H1 (cell line): ENCODE data around the gene SLC4A8. TPM values are rescaled to one million over a fixed set of nuclear protein-coding genes. Genes with fewer than 3 reads are reported as not detected.

Source experiments
- CTCF ChIA-PET: fragments of 300-600 bp; sonication (Branson Sonifier 250); formaldehyde crosslinking; loops from one replicate; lab custom pipeline; 2021; ENCODE audit not compliant: partially characterized antibody; lab: Charles Lee
- POLR2A ChIA-PET: fragments of 300-600 bp; sonication (Branson Sonifier 250); formaldehyde crosslinking; loops from one replicate; lab custom pipeline; 2021; ENCODE audit warnings: inconsistent platforms; ENCODE audit not compliant: partially characterized antibody; lab: Charles Lee
- DNase-seq, 2 experiments: peaks; one replicate each; pipeline versions ENCODE4 v3.0.0 to v3.0.0-alpha.2; 2010 to 2022; ENCODE audit warnings: low spot score in 2 of 2, low read depth in 1 of 2, mixed read lengths in 1 of 2
- FAIRE-seq: peaks from 2 replicates; lab custom pipeline; 2011; peaks lifted over from hg19 to GRCh38; lab: Jason Lieb, UNC
- H2AFZ ChIP-seq: 2 replicates; pipeline ENCODE4 v1.8.1; 2012; ENCODE audit warnings: low read length, inconsistent platforms
- H2AK5ac ChIP-seq: 2 replicates; pipeline ENCODE4 v1.6.1; 2013; ENCODE audit warnings: low read depth, low read length
- H2BK120ac ChIP-seq: replicated peaks from 2 replicates; pipeline ENCODE3; 2013; ENCODE audit warnings: low read depth, low read length, inconsistent platforms
- H2BK12ac ChIP-seq: 2 replicates; pipeline ENCODE4 v1.6.1; 2013; ENCODE audit warnings: low read depth, low read length
- H2BK15ac ChIP-seq: 2 replicates; pipeline ENCODE4 v1.6.1; 2013; ENCODE audit warnings: low read length
- H2BK20ac ChIP-seq: 2 replicates; pipeline ENCODE4 v1.6.1; 2013; ENCODE audit warnings: low read length
- H2BK5ac ChIP-seq: 2 replicates; pipeline ENCODE4 v1.6.1; 2013; ENCODE audit warnings: low read depth, low read length
- H3K14ac ChIP-seq: 2 replicates; pipeline ENCODE4 v1.6.1; 2013; ENCODE audit warnings: inconsistent platforms; ENCODE audit not compliant: insufficient read length
- H3K18ac ChIP-seq: 2 replicates; pipeline ENCODE4 v1.6.1; 2013; ENCODE audit warnings: low read length; ENCODE audit errors: extremely low read depth
- H3K23ac ChIP-seq: 2 replicates; pipeline ENCODE4 v1.6.1; 2013; ENCODE audit warnings: inconsistent platforms; ENCODE audit not compliant: insufficient read length
- H3K23me2 ChIP-seq: 2 replicates; pipeline ENCODE4 v1.6.1; 2013; ENCODE audit warnings: low read depth, low read length
- H3K27ac ChIP-seq: 2 replicates; pipeline ENCODE4 v1.6.1; 2011; ENCODE audit warnings: low read depth, low read length, inconsistent platforms
- H3K27me3 ChIP-seq, 4 experiments: replicated peaks in 1 of 4; 1 replicate in 1 of 4; 2 replicates in 3 of 4; pipeline versions ENCODE4 v1.6.1 to v1.8.1; 2011 to 2013; ENCODE audit warnings: low read length in 3 of 4, mild to moderate bottlenecking in 3 of 4, inconsistent platforms in 2 of 4, mixed read lengths in 2 of 4, moderate library complexity in 1 of 4; ENCODE audit not compliant: control insufficient read depth in 3 of 4, insufficient read depth in 3 of 4; ENCODE audit errors: extremely low read depth in 1 of 4
- H3K36me3 ChIP-seq, 4 experiments: 2 replicates each; pipeline versions ENCODE4 v1.6.1 to v1.8.1; 2011 to 2013; ENCODE audit warnings: mild to moderate bottlenecking in 4 of 4, low read length in 3 of 4, moderate library complexity in 2 of 4, control low read depth in 1 of 4, inconsistent platforms in 1 of 4; ENCODE audit not compliant: insufficient read depth in 4 of 4, control insufficient read depth in 2 of 4
- H3K4ac ChIP-seq: replicated peaks from 2 replicates; pipeline ENCODE3; 2013; ENCODE audit warnings: low read length, low read depth, mixed read lengths, inconsistent platforms; ENCODE audit not compliant: insufficient read length
- H3K4me1 ChIP-seq, 4 experiments: replicated peaks in 1 of 4; 1 replicate in 1 of 4; 2 replicates in 3 of 4; pipeline versions ENCODE4 v1.6.1 to v1.8.1; 2011 to 2013; ENCODE audit warnings: low read length in 3 of 4, inconsistent platforms in 2 of 4, mixed read lengths in 1 of 4; ENCODE audit not compliant: insufficient read depth in 4 of 4, control insufficient read depth in 3 of 4
- H3K4me2 ChIP-seq, 2 experiments: 2 replicates each; pipeline versions ENCODE4 v1.6.1 to v1.8.1; 2011 to 2013; ENCODE audit warnings: low read depth in 2 of 2, low read length in 2 of 2, control low read depth in 1 of 2, inconsistent platforms in 1 of 2, mild to moderate bottlenecking in 1 of 2; ENCODE audit not compliant: insufficient read depth in 1 of 2
- H3K4me3 ChIP-seq, 4 experiments: fragments of 200-600, 300-600 bp in 1 of 4; sonication (generic), shearing (Covaris generic), sonication (Bioruptor Twin) in 1 of 4; 2 replicates each; pipeline versions ENCODE4 v1.5.1 to v1.8.1; 2011 to 2016; ENCODE audit warnings: low read length in 4 of 4, low read depth in 3 of 4, control low read depth in 2 of 4, inconsistent platforms in 2 of 4, mild to moderate bottlenecking in 2 of 4, mixed read lengths in 1 of 4, moderate library complexity in 1 of 4; ENCODE audit not compliant: insufficient read depth in 2 of 4; ENCODE audit errors: extremely low read depth in 1 of 4
- H3K56ac ChIP-seq: replicated peaks from 2 replicates; pipeline ENCODE3; 2013; ENCODE audit warnings: low read depth, mild to moderate bottlenecking, mixed read lengths, low read length, inconsistent platforms; ENCODE audit not compliant: insufficient read length
- H3K79me1 ChIP-seq: 2 replicates; pipeline ENCODE4 v1.6.1; 2013; ENCODE audit warnings: low read depth, low read length, control low read depth
- H3K79me2 ChIP-seq, 2 experiments: 2 replicates each; pipeline versions ENCODE4 v1.6.1 to v1.8.1; 2012 to 2013; ENCODE audit warnings: low read length in 2 of 2, mild to moderate bottlenecking in 2 of 2, inconsistent platforms in 1 of 2; ENCODE audit not compliant: insufficient read depth in 2 of 2, control insufficient read depth in 1 of 2
- H3K9ac ChIP-seq, 4 experiments: replicated peaks in 1 of 4; 1 replicate in 1 of 4; 2 replicates in 3 of 4; pipeline versions ENCODE4 v1.6.1 to v1.8.1; 2011 to 2013; ENCODE audit warnings: low read depth in 3 of 4, low read length in 3 of 4, control low read depth in 2 of 4, mild to moderate bottlenecking in 2 of 4, moderate library complexity in 2 of 4, inconsistent platforms in 1 of 4; ENCODE audit errors: extremely low read depth in 1 of 4
- H3K9me3 ChIP-seq, 2 experiments: 2 replicates each; pipeline versions ENCODE4 v1.6.1 to v1.8.1; 2012 to 2013; ENCODE audit warnings: mild to moderate bottlenecking in 2 of 2, moderate library complexity in 2 of 2, control low read depth in 1 of 2, inconsistent platforms in 1 of 2, low read depth in 1 of 2, low read length in 1 of 2, mixed read lengths in 1 of 2; ENCODE audit not compliant: insufficient read depth in 2 of 2
- H4K20me1 ChIP-seq, 2 experiments: replicated peaks in 1 of 2; 2 replicates each; pipeline versions ENCODE3 to v1.8.1; 2011 to 2013; ENCODE audit warnings: inconsistent platforms in 2 of 2, low read length in 2 of 2, mild to moderate bottlenecking in 1 of 2; ENCODE audit not compliant: insufficient read depth in 2 of 2, control insufficient read depth in 1 of 2
- H4K5ac ChIP-seq: 2 replicates; pipeline ENCODE4 v1.6.1; 2013; ENCODE audit warnings: low read length, low read depth, mixed read lengths, inconsistent platforms; ENCODE audit not compliant: insufficient read length
- H4K8ac ChIP-seq: 2 replicates; pipeline ENCODE4 v1.8.0; 2013; ENCODE audit warnings: mild to moderate bottlenecking, moderate library complexity, low read length, inconsistent platforms; ENCODE audit not compliant: insufficient read depth; ENCODE audit errors: extremely low read depth
- H4K91ac ChIP-seq: replicated peaks from 2 replicates; pipeline ENCODE3; 2013; ENCODE audit warnings: low read length, mixed read lengths, inconsistent platforms; ENCODE audit not compliant: insufficient read length
- EP300 ChIP-seq, 2 experiments: IDR thresholded peaks; 1 replicate in 1 of 2; 2 replicates in 1 of 2; pipeline ENCODE4 v1.6.1; 2011 to 2012; ENCODE audit warnings: low read depth in 2 of 2, low read length in 2 of 2, mild to moderate bottlenecking in 2 of 2, borderline replicate concordance in 1 of 2, inconsistent platforms in 1 of 2, moderate library complexity in 1 of 2
- RAD21 ChIP-seq, 2 experiments: IDR thresholded peaks in 1 of 2; conservative IDR thresholded peaks in 1 of 2; 2 replicates each; pipeline ENCODE4 v1.6.1; 2011; ENCODE audit warnings: low read depth in 2 of 2, low read length in 2 of 2, improper control_type of control experiment in 1 of 2, inconsistent platforms in 1 of 2, mild to moderate bottlenecking in 1 of 2, moderate library complexity in 1 of 2
- RBBP5 ChIP-seq: IDR thresholded peaks from 2 replicates; pipeline ENCODE4 v1.7.1; 2012; ENCODE audit warnings: low read depth, mild to moderate bottlenecking, inconsistent platforms, low read length, moderate library complexity, borderline replicate concordance
- SIN3A ChIP-seq, 2 experiments: IDR thresholded peaks in 1 of 2; conservative IDR thresholded peaks in 1 of 2; 2 replicates each; pipeline ENCODE4 v1.6.1; 2011 to 2012; ENCODE audit warnings: low read length in 2 of 2, improper control_type of control experiment in 1 of 2, low read depth in 1 of 2, mild to moderate bottlenecking in 1 of 2
- SIRT6 ChIP-seq: IDR thresholded peaks from one replicate; pipeline ENCODE4 v1.7.1; 2012; ENCODE audit warnings: low read length, inconsistent platforms
- WGBS, 2 experiments: shearing (Covaris generic) in 1 of 2; methylation state at CpG; one replicate each; pipeline versions ENCODE4 v1.1.6 to v1.1.7; 2013 to 2015; ENCODE audit warnings: low lambda C conversion rate in 2 of 2, mixed read lengths in 2 of 2, inconsistent platforms in 1 of 2, low coverage in 1 of 2, missing lambda C conversion rate in 1 of 2; ENCODE audit not compliant: insufficient replicate concordance in 2 of 2, insufficient coverage in 1 of 2, insufficient read length in 1 of 2; ENCODE audit errors: extremely low coverage in 1 of 2, missing lambda C conversion rate in 1 of 2; 5-methylcytosine and 5-hydroxymethylcytosine counted together
- polyA plus RNA-seq, 7 experiments: library from polyadenylated mRNA; depleted of rRNA in 3 of 7; stranded (reverse) in 5 of 7; unstranded in 2 of 7; fragments of >200 nt in 5 of 7; fragments of 200-250 nt in 2 of 7; gene quantifications; 1 replicate in 5 of 7; 2 replicates in 1 of 7; 4 replicates in 1 of 7; pipeline versions ENCODE4 v1.2.1 to v1.2.3, GENCODE V29; 2011 to 2013; ENCODE audit warnings: missing spikeins in 2 of 7, mixed read lengths in 2 of 7
- total RNA-seq: library from RNA; stranded (reverse); fragmentation: NEBNext Ultra II Directional; extraction: Animal tissue kit (Norgen Biotek cat#: 25700); gene quantifications from 2 replicates; pipeline ENCODE4 v1.2.1, GENCODE V29; 2021
- TF ChIP-seq, protein P1 (sequence below), 3 experiments: IDR thresholded peaks; 1 replicate in 2 of 3; 2 replicates in 1 of 3; pipeline versions ENCODE4 v1.5.1 to v1.6.1; 2011; ENCODE audit warnings: low read length in 3 of 3, mild to moderate bottlenecking in 3 of 3, inconsistent platforms in 2 of 3, low read depth in 1 of 3, moderate library complexity in 1 of 3; ENCODE audit not compliant: insufficient read depth in 1 of 3; ENCODE audit errors: control extremely low read depth in 1 of 3

SLC4A8 gene
- total and polyA plus RNA-seq, 2 of the 8 experiments (the other 6 are each of a cell fraction or from before 2014, with no cell fraction given), result 11.2 to 13.4 TPM

DNA sequence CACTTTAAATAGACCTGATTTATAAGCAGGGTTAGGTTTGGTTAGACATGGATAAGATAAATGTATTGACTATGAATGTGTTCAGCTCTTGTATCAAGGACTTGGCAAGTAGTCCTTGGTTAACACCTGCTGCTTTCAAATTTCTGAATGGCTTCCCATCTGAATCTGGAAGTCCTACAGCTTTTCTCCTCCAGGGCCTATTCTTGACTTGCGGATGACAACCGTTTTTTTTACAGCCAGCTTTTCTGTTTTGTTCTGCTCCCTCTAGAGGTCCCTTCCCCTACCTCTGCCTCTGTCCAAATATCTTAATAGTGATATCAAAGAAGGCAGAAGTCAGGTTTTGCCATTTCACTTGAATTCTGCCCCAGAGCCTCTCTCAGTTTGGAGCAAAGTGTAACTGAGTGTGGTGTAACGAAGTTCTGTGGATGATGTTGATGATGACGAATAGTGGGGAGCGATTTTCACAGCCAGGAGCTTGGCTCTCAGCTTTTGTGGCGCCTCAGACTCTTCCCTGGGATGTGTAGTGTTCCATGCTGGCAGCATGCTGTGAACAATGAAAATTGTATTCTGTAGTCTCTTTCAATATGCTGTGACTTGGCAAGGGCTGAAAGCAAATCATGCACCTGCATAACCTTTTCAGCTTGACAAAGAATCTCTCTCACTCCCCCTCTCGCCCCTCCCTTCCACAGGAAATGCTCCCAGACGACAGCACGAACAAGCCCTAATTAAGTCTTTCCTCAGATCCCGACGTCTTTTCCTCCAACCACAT lies 5.0 kb upstream of the SLC4A8 start:
- no peak overlapping the region for H2BK120ac ChIP-seq
- no peak overlapping the region for H2AK5ac ChIP-seq
- no peaks in the 10 kb centered on the region for H3K79me2 ChIP-seq
- H3K4me2 ChIP-seq, result peak overlapping the region; percentile 38 to 43
- H2BK12ac ChIP-seq, result no peak overlapping the region
- H4K20me1 ChIP-seq, result peaks cover 0 to 1% of the 10 kb centered on the region in 2 experiments
- H3K4me1 ChIP-seq, result peaks cover 0 to 12% (median 7%) of the 10 kb centered on the region in 4 experiments; a peak in 4 of 7 replicates
- ChIA-PET POLR2A (interaction anchor here (1.0 to 2.1 kb wide), 5 partner anchors 29 to 445 kb away, joined by 3 to 5 read pairs (median 3); no protein-coding TSS in a partner anchor), CTCF (interaction anchor here (0.6 to 13.5 kb wide), 28 partner anchors 9 to 502 kb away, joined by 3 to 137 read pairs (median 5); partner anchors contain the start of genes ANKRD33 and GALNT6)
- H4K5ac ChIP-seq, result no peak overlapping the region
- no peak overlapping the region for H3K56ac ChIP-seq
- no peak overlapping the region for H2BK5ac ChIP-seq
- H3K9ac ChIP-seq, result 0 out of 7 replicates have a peak overlapping the region, but pooled peaks of 1 of the 4 experiments have one; percentile 14
- TF ChIP-seq RBBP5 (no peak), EP300 (IDR thresholded peaks at IDR 0.05; ENCODE audit: borderline replicate concordance in 1 of 2, low read depth in 2 of 2, low read length in 2 of 2) (no peak), SIRT6 (no peak), RAD21 (IDR thresholded peaks at IDR 0.05 in 1 of 2, conservative IDR thresholded peaks at IDR 0.05 in 1 of 2; ENCODE audit: low read depth in 2 of 2, low read length in 2 of 2) (0 out of 4 replicates have a peak, but pooled peaks of 1 of the 2 experiments have one; percentile 5), SIN3A (conservative IDR thresholded peaks at IDR 0.05 in 1 of 2, IDR thresholded peaks at IDR 0.05 in 1 of 2; ENCODE audit: low read depth in 1 of 2, low read length in 2 of 2) (no peak)
- TF ChIP-seq, protein P1, sequence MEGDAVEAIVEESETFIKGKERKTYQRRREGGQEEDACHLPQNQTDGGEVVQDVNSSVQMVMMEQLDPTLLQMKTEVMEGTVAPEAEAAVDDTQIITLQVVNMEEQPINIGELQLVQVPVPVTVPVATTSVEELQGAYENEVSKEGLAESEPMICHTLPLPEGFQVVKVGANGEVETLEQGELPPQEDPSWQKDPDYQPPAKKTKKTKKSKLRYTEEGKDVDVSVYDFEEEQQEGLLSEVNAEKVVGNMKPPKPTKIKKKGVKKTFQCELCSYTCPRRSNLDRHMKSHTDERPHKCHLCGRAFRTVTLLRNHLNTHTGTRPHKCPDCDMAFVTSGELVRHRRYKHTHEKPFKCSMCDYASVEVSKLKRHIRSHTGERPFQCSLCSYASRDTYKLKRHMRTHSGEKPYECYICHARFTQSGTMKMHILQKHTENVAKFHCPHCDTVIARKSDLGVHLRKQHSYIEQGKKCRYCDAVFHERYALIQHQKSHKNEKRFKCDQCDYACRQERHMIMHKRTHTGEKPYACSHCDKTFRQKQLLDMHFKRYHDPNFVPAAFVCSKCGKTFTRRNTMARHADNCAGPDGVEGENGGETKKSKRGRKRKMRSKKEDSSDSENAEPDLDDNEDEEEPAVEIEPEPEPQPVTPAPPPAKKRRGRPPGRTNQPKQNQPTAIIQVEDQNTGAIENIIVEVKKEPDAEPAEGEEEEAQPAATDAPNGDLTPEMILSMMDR (IDR thresholded peaks at IDR 0.05; ENCODE audit: control extremely low read depth in 1 of 3, insufficient read depth in 1 of 3, low read depth in 1 of 3, low read length in 3 of 3), result peak in 2 of 3 experiments; percentile 12 to 38; a peak in 3 of 4 replicates
- H2AFZ ChIP-seq, result no peak overlapping the region
- H3K27me3 ChIP-seq, result no peaks in the 10 kb centered on the region
- no peak overlapping the region for H4K91ac ChIP-seq
- H3K27ac ChIP-seq, result no peak overlapping the region
- no peak overlapping the region for H4K8ac ChIP-seq
- H3K36me3 ChIP-seq, result no peaks in the 10 kb centered on the region
- H3K23ac ChIP-seq, result no peak overlapping the region
- no peaks in the 10 kb centered on the region for H3K79me1 ChIP-seq
- no peak overlapping the region for H3K18ac ChIP-seq
- H3K4me3 ChIP-seq, result 0 out of 8 replicates have a peak overlapping the region, but pooled peaks of 1 of the 4 experiments have one; percentile 14
- no peak overlapping the region for H3K4ac ChIP-seq
- H2BK15ac ChIP-seq, result no peak overlapping the region
- H3K14ac ChIP-seq, result no peak overlapping the region
- FAIRE-seq (no peak), DNase-seq (no peak)
- peaks cover 3% of the 10 kb centered on the region; the same call in 1 of the 2 replicates for H3K23me2 ChIP-seq
- no peak overlapping the region for H2BK20ac ChIP-seq
- H3K9me3 ChIP-seq, result no peaks in the 10 kb centered on the region
- WGBS, 2 experiments, result 37% methylated on average over 11 of the region's 11 CpGs; no CpG with 5 or more reads in 1 of the 2 experiments
